ENCODE measurements around the gene TYW1B.
"Not testable (repeated sequence)": the region's sequence is repeated elsewhere in the genome, so short reads cannot be mapped to it uniquely, and the experiment has no call there.

Gene TYW1B

DNA sequence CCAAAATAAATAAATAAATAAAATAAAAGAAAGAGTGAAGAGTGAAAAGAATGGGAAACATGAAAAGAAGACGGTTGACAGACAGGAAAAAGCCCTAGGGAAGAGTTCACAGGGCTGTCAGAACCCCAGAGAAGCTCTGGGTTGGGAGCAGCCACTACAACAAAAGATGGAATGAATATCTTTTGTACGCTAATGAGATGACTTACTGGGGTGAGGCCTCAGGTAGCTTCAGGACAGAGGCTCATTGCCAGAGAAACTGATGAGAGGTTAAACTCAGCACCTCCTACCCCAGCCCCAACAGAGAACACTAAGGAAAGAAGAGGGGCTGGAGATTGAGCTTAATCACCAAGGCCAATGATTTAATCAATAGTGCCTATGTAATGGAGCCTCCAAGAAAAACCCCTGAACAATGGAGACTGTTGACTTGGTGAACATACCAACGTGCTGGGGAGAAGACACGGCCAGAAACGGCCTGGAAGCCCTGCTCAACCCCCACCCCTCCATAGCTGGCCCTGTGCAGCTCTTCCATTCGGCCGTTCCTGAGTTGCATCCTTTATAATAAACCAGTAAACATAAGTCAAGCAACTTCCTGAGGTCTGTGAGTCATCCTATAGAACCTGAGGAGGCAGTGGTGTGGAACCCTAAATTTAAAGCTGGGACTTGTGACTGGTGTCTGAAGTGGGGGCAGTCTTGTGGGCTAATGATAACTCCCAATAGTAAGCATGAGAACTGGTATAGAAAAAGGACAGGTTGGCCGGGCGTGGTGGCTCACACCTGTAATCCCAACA is 11.4 kb downstream of the TYW1B start:
- DNase-seq: not testable (repeated sequence)

DNA sequence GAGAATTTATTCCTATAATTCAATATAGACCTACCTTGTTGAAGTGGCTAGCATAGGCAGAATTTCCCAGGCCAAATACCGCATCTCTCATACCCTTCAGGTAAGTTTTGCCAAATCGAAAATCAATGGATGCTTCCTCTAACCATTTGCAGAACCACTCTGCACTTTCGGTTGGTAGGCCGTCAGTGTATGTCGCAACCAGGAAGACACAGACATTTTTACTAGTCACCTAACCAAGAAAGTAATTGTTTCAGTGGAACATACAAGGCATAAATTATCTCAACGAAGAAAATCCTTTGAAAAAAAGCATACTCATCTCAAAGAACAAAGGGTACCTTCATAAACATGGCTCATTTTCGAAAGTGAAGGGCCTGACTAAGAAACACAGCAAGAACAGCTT is 17.6 kb downstream of the TYW1B start:
- DNase-seq: peak in 3 of 4 experiments; percentile 29 to 42 (median 29)

DNA sequence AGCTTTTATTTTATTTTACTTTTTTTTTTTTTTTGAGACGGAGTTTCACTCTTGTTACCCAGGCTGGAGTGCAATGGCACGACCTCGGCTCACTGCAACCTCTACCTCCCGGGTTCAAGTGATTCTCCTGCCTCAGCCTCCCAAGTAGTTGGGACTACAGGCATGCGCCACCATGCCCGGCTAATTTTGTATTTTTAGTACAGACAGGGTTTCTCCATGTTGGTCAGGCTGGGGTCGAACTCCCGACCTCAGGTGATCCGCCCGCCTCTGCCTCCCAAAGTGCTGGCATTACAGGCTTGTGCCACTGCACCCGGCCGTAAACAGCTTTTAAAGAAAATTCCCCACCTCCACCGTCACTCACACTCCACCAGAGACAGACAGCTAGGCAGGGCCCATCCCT is 19.5 kb downstream of the TYW1B start:
- not testable (repeated sequence) for DNase-seq

DNA sequence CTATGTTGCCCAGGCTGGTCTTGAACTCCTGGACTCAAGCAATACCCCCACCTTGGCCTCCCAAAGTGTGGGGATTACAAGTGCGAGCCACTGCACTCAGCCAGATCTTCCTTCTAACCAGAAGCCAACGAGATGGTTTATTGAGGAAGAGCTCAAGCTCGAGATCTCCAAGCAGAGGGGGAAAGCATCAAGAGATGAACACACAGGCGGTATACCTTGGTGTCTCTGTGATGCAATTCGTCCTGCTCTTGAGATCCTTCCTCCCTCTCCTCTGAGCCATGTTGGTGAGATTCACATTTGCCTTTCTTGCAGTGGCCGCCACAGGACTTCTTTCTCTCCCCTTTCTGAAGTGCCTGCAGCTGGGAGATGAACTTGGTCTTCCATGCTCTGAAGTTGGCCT is 21.1 kb downstream of the TYW1B start:
- DNase-seq: peak in 2 of 4 experiments; percentile 23 to 26

DNA sequence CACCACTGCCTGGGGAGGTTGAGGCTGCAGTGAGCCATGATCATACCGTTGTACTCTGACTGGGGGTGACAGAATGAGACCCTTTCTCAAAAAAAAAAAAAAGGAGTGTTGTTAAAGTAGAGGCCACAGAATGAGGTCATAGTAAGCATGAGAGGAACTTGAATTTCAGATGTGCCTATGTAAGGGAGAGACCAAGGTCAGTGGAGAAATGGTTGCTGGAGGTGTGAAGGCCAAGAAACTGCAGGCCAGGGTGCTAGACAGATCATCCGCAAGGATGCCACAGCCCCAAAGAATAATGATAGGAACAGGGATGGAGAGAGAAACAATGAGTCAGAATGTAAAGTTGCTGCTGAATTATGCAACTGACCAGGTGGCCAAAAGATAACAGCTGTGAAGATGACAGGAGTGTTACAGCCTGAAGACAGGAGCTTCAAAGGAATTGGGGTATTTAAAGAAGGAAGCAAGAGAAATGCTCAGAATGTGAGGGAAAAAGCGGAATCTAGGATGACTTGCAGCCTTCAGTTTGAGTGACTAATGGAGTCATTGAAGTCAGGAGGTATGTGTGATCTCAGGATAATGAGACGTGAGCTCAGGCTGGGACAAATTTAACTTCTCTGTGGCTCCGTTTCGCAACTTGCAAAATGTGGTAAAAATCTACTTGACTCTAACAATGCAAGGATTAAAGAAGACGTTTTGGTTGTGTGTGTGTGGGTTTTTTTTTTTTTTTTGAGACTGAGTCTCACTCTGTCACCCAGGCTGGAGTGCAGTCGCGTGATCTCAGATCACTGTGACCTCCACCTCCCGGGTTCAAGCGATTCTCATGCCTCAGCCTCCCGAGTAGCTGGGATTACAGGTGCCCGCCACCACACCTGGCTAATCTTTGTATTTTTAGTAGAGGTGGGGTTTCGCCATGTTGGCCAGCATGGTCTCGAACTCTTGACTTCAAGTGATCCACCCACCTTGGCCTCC is 22.2 kb downstream of the TYW1B start:
- DNase-seq: peak; percentile 85 to 98 (median 94)

DNA sequence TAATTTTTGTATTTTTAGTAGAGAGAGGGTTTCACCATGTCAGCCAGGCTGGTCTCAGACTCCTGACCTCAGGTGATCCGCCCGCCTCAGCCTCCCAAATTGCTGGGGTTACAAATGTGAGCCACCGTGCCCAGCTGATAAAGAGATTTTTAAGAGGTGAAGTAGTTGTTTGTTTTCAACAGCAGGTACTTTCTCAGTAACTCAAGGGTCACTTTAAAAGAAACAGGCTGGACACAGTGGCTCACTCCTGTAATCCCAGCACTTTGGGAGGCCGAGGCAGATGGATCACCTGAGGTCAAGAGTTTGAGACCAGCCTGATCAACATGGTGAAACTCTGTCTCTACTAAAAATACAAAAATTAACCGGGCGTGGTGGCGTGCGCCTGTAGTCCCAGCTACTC is 24.2 kb downstream of the TYW1B start:
- not testable (repeated sequence) for DNase-seq

DNA sequence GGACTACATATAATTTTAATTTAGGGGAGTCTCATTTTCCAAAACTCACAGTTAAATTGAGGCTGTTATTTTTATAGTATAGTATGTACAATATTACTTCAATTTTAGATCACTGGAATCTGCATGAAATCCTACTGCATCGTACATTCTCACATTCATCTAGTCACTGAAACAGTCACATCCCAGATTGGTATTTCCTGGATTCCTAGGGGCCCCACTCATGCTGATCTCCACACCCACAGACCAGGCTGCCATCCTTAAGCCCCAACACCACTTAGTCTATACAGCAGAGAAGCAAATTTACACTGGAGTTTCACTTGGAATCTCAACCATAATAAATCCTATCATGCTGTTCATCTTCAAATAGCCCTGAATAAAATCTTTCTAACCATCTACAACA is 26.4 kb downstream of the TYW1B start:
- not testable (repeated sequence) for DNase-seq

DNA sequence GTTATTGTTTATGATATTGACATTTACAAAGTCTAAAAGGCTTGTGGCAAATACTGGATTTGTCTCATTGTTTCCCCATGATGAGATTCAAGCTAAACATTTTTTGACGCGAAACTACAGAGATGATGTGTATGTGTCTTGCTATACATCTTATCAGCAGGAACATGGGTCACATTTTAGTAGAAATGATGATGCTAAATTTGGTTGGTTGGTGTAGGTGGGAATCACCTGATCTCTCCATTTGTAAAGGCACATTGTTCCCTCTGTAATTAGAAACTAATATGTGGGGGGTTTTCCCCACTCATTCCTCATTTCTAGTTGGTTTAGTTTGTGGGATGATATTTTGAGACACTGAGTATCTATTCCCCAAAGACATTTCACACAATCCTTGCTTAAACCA is 32.6 kb downstream of the TYW1B start:
- not testable (repeated sequence) for DNase-seq

DNA sequence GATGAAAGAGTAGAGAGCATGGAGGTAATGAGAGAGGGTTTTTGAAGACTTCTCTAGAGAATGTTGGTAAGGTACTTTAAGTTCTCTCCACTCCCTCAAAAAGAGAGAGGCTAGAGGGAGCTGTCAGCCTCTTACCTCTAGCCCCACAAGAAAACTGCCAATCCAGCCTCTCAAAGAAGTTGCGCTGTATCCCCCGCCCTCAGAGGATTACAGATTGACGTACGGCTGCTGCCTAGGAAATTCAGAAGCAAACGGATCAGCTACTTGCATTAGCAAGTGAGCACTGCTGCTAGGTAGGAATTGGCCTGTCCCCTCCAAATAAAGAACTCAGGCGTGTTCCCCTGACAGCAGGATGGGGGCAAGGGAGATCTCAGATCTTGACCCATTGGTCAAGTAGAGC is 34.2 kb downstream of the TYW1B start:
- no peak for DNase-seq

DNA sequence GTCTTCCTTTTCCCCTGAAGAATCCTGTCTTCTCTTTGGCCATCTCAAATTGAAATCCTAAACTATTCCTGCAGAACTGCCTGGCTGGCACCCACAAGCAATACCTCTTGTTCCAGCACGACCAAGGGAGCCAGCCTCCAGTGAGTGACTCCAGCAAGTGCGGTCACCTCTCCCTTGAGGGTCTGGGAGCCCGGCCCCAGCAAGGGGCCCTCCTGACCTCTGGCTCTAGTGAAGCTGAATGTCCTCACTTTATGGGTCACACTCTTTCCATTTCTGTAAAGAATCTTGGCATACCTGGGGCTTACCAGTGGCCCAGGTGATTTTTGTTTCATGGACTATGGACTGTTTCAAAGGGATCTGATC is 37.3 kb downstream of the TYW1B start:
- not testable (repeated sequence) for DNase-seq

DNA sequence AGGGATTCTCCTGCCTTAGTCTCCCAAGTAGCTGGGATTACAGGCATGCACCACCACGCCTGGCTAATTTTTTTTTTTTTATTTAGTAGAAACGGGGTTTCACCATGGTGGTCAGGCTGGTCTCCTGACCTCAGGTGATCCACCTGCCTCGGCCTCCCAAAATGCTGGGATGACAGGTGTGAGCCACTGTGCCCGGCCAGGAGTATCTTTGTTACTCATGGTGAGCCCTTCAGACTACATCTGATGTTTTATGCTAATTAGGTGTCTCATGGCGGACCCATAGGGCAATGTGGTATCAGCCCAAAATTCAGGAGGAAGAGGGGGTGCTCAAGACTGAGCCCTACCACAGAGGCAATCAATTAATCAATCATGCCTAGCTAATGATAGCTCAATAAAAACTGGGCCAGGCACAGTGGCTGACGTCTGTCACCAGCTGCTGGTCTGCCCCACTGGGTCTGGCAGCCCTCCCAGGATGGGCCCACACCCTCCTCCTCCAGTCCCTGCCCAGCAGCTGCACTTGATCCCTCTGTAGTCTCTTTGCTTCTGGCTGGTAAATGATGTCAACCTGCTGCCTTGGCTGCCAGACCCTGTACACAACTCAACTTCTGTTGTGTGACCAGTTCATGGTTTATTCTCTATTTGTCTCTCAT is 37.8 kb downstream of the TYW1B start:
- DNase-seq: not testable (repeated sequence)

DNA sequence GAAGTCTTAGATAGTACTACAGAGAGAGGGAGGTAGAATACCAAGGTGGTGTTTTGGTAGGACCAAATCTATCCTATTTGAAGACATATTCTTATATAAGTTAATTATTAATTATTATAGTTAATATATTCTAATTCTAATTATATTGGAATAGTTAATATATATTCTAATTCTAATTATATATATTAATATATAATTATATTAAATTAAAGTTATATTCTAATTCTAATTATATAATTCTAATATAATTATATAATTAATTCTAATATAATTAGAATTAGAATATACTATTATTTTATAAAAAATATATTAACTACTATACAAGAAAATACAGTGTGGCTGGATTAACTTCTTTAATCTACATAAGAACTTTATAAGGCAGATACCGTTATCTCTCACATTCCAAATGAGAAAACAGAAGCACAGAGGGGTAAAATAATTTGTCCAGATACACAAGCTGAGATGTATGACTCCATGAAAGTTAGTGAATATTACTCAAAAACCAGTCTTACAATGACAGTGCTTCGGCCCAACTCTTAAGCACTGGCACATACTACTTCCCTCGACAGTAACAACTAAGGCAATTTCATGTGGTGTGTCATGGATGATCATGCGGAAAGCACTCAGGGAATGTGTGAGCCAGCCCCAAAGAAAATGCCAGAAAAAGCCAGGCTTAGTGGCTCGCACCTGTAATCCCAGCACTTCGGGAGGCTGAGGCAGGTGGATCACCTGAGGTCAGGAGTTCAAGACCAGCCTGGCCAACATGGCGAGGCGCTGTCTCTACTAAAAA is 42.6 kb downstream of the TYW1B start:
- no peak for DNase-seq

DNA sequence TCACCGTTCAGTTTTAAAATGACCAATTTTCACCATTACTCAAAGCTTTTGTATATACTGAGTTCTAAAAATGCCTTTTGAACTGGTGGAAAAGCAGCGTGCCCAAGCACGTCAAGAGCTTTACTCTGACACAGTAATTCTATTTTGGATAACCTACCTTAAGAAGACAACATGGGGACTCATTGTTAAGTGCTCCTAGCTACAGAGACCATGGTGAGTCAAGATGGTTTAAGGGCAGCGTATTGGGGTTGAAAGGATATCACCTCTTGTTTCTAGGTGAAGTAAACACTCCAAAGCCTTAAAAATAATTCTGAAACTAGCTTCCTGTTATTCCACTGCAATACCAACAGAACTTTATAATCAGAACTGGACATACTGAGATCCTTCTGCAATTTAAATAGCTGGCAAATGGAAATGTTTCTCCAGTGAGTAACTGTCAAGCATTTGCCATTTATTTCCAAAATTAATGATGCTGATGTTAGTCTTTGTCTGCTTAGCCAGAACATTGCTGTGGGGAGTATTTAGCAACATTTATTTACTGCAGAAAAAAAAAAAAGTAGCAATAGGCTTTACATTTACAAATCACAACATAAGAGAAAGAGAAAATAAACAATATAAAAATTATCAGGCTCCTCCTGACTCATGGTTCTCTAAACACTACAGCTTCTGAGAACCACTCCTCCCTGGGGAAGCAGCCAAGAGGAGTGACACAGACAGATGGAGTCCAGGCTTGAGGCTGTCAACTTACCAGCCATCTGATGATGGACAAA is 44.2 kb downstream of the TYW1B start:
- DNase-seq: peak in 2 of 4 experiments; percentile 5 to 16

DNA sequence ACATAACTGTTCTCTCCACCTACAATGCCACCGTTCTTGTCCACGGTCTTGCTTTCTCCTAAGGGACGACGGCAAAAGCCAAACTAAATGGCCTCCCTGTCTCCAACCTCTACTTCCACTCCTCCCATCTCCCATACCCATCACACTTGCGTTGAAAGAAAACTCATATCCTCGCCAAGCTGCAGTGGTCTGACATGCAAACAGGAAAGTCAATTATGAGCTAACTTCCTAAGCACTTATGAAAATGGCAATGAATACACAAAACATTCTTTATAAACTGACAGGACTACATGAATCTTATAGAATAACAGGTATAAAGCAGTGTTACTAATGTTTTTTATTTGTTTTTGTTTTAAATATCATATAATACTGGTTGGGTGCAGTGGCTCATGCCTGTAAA is 46.4 kb downstream of the TYW1B start:
- no peak for DNase-seq

DNA sequence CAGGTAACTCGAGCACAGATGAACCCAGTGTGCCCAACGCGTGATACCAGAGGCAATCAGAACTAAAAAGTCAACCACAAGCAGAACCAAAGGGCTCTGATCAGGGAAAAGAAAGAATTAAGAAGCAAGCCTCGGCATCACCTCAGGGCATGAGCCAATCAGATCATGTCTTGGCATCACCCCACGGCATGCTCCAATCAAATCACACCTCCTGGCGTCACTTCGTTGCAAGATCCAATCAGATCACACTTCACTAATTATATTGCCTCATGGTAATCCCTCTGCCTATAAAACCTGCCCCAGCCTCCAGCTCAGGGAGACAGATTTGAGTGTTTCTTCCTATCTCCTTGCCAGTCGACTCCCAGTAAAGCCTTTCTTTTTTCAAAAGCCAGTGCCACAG is 46.8 kb downstream of the TYW1B start:
- no peak for DNase-seq

DNA sequence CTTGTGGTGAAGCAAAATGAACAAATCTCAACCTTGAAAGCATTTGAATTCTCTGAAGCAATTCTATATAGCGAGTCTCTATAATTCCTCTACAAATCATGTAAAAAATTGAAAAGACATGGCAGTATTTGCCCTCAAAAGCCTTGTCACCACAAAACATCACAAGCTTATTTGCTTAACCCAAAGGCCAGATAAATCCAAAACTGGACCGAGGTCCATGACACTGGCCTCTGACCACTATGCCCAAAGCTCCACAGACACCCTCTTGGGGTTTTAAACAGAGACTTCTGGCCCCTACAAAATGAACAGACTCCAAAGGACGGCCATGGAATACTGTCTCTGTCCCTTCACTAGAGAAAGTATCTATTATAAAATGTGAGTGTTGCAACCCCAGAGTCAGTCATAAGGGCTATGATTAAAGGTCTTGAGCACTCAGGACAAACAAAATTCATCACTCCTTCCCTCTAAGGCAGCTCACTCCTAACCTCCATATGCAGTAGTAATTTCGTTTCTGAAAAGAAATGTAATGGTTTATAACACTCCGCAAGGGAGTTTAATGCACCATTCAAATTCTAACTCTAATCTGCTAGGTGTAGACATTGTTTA is 47.6 kb downstream of the TYW1B start:
- DNase-seq: not testable (repeated sequence)

DNA sequence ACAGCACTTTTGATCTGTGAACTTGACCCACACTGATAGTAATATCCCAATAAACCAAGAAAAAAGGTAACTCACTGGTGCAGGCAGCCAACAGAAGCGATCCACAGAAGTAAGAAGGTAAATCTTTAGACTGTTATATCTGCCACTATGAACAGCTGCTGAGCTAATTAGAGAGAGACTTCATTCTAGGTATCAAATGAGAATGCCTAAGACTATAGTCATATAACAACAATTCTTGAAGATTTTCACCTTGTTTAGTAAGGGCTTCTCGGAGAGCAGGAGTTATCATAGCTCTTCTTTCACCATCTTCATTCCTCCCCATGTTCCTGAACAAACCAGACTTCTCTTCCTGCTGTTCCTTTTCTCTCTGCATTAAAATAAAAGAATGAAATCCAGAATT is 50.8 kb downstream of the TYW1B start:
- not testable (repeated sequence) for DNase-seq

DNA sequence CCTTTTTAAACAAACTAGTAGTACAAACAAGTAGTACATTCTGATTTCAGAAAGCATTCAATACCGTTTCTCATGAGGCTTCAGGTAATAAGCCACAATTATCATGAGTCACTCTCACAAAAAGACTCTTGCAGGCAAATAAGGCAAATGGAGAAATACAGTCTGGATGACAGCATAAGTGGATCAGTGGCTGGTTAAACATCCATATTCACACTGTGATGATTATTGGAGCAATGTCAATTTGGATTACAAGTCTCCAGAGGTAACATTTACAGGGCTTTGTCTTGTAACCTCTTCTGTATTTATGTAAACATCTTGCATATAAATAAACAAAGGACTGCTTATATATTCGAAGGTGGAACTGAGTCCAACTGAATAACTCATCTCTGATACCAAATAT is 55.4 kb downstream of the TYW1B start:
- not testable (repeated sequence) for DNase-seq

DNA sequence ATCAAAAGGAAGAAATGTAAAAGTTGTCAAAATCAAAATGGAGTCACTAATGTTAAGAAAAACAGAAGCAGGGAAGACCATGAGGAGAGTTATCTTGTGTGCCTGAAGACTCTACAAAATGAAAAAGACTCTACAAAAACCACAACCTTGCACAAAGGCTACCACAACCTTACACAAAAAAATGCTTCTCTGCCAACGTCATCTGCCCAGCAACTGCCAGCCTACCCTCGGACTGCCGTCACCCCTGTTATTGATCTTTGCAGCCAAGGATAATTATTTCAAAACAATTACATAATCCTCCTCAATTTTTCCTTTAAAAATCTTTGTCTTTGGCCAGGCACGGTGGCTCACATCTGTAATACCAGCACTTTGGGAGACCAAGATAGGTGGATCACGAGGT is 61.0 kb downstream of the TYW1B start:
- DNase-seq: not testable (repeated sequence)

DNA sequence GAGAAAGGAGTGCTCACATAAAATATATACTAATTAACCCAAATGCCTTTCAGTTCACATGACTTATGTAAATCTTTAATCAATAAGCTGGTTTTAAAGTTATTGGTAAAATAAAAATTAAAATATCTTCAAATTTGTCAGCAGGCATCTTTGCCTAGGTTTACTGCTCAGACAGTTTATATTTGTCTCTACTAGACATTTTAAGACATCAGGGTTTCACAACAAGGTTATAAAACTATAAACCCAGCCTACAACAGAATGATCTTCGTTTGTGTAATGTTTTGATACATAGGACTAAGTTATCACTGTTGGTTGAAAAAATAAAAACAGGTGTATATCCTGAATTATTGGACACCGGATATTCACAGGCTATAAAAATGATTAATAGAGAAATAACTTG is 67.4 kb downstream of the TYW1B start:
- no peak for DNase-seq

DNA sequence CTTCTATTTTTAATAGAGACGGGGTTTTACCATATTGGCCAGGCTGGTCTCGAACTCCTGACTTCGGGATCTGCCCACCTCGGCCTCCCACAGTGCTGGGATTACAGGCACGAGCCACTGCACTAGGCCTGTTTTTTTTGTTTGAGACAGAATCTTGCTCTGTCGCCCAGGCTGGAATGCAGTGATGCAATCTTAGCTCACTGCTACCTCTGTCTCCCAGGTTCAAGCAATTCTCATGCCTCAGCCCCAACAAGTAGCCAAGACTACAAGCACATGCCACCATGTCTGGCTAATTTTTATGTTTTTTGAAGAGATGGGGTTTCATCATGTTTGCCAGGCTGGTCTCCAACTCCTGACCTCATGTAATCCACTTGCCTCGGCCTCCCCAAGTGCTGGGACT is 73.7 kb downstream of the TYW1B start:
- DNase-seq: no peak
